ENCODE measurements around the gene NAALADL2.

NAALADL2 gene

GRCh38 chr3:175493301-175493700 lies 634.2 kb downstream of the NAALADL2 start:
- Histone ChIP-seq H3K4me3 (ENCODE audit: insufficient read depth, low read length, poor library complexity, severe bottlenecking) (no peak overlapping the region), H3F3A (ENCODE audit: insufficient read depth) (no peaks in the 10 kb centered on the region), H2AFZ (ENCODE audit: low read depth, low read length, severe bottlenecking) (no peak overlapping the region), H3K27ac (ENCODE audit: low read depth, low read length) (no peak overlapping the region), H4K20me1 (ENCODE audit: low read depth, low read length) (no peaks in the 10 kb centered on the region), H3K9me3 (ENCODE audit: insufficient read depth, low read length) (no peaks in the 10 kb centered on the region), H3K27me3 (ENCODE audit: low read length) (no peaks in the 10 kb centered on the region), H3K9ac (ENCODE audit: low read length) (no peak overlapping the region), H3K9me2 (replicated peaks; ENCODE audit: insufficient read depth, low read length) (no peaks in the 10 kb centered on the region), H3K36me3 (ENCODE audit: low read length) (no peaks in the 10 kb centered on the region), H3K4me2 (ENCODE audit: low read depth, low read length, poor library complexity, severe bottlenecking) (no peak overlapping the region), H3K79me2 (ENCODE audit: insufficient read depth, low read length) (no peaks in the 10 kb centered on the region)
- no peak for TF ChIP-seq EZH2phosphoT487 (conservative IDR thresholded peaks at IDR 0.05; ENCODE audit: low read length)
- TF ChIP-seq CTCF (IDR thresholded peaks at IDR 0.05; ENCODE audit: insufficient read depth, low read length, poor library complexity, severe bottlenecking), result no peak

GRCh38 chr3:175495331-175495730 lies 636.2 kb downstream of the NAALADL2 start:
- Histone ChIP-seq H2AFZ (ENCODE audit: low read depth, low read length, severe bottlenecking) (no peak overlapping the region), H3K27ac (ENCODE audit: low read depth, low read length) (no peak overlapping the region), H3K9ac (ENCODE audit: low read length) (no peak overlapping the region), H3K79me2 (ENCODE audit: insufficient read depth, low read length) (no peaks in the 10 kb centered on the region), H3K36me3 (ENCODE audit: low read length) (no peaks in the 10 kb centered on the region), H3K9me3 (ENCODE audit: insufficient read depth, low read length) (no peaks in the 10 kb centered on the region), H3K4me2 (ENCODE audit: low read depth, low read length, poor library complexity, severe bottlenecking) (no peak overlapping the region), H3K27me3 (ENCODE audit: low read length) (no peaks in the 10 kb centered on the region), H3K9me2 (replicated peaks; ENCODE audit: insufficient read depth, low read length) (no peaks in the 10 kb centered on the region), H3K4me3 (ENCODE audit: insufficient read depth, low read length, poor library complexity, severe bottlenecking) (no peak overlapping the region), H4K20me1 (ENCODE audit: low read depth, low read length) (no peaks in the 10 kb centered on the region), H3F3A (ENCODE audit: insufficient read depth) (no peaks in the 10 kb centered on the region)
- no peak for TF ChIP-seq CTCF (IDR thresholded peaks at IDR 0.05; ENCODE audit: insufficient read depth, low read length, poor library complexity, severe bottlenecking)

- H3F3A ChIP-seq (ENCODE audit: insufficient read depth), result no peaks in the 10 kb centered on the region
- no peaks in the 10 kb centered on the region for H3K36me3 ChIP-seq (ENCODE audit: low read length)
- H3K9me3 ChIP-seq (ENCODE audit: insufficient read depth, low read length), result no peaks in the 10 kb centered on the region
- no peak overlapping the region for H3K9ac ChIP-seq (ENCODE audit: low read length)
- H3K4me2 ChIP-seq (ENCODE audit: low read depth, low read length, poor library complexity, severe bottlenecking), result no peak overlapping the region
- no peak overlapping the region for H2AFZ ChIP-seq (ENCODE audit: low read depth, low read length, severe bottlenecking)
- no peak for TF ChIP-seq CTCF (IDR thresholded peaks at IDR 0.05; ENCODE audit: insufficient read depth, low read length, poor library complexity, severe bottlenecking)
- TF ChIP-seq EZH2phosphoT487 (conservative IDR thresholded peaks at IDR 0.05; ENCODE audit: low read length), result no peak
- no peaks in the 10 kb centered on the region for H3K27me3 ChIP-seq (ENCODE audit: low read length)
- H3K27ac ChIP-seq (ENCODE audit: low read depth, low read length), result no peak overlapping the region
- no peaks in the 10 kb centered on the region for H4K20me1 ChIP-seq (ENCODE audit: low read depth, low read length)
- no peak overlapping the region for H3K4me3 ChIP-seq (ENCODE audit: insufficient read depth, low read length, poor library complexity, severe bottlenecking)
- no peaks in the 10 kb centered on the region for H3K9me2 ChIP-seq (replicated peaks; ENCODE audit: insufficient read depth, low read length)
- H3K79me2 ChIP-seq (ENCODE audit: insufficient read depth, low read length), result no peaks in the 10 kb centered on the region
These were observed 643.0 kb downstream of the NAALADL2 start for GRCh38 chr3:175502155-175502554.
